ENCODE results near the gene RPL31.

RPL31 gene

DNA sequence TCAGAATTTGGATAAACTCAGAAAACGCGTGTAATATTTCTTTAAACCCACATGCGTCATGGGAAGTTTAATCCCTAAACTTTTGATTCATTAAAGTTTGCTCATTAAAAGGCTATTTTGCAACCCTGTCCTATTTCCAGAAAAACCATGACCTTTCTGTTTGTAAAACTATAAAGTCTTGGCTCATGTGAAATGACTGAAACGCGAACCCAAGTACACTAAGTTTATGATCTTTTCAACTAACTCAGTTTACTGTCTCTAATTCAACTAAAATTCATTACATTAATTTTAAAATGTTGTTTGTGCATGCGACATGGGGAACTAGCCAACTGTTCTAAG, 3.9 kb upstream of the RPL31 start:
- no peak for DNase-seq

DNA sequence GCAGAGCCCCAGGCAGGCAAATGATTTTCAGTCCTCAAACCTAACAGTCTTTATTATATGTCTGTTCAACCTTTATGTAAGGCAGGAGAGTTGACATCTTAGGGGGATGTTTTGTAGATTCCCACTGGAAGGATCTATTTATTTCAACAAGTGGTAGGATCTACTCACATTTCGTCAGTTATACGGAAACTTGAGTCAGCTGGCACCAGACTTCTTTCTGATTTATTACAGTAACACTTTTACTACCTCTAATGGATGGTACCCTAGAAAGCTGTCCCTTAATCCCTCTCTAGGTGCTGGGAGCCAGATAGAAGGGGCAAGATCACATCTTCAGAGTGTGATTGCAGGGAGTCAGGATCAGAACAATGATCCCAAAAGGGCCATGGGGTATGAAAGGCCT, 2.1 kb upstream of the RPL31 start:
- no peak for DNase-seq

DNA sequence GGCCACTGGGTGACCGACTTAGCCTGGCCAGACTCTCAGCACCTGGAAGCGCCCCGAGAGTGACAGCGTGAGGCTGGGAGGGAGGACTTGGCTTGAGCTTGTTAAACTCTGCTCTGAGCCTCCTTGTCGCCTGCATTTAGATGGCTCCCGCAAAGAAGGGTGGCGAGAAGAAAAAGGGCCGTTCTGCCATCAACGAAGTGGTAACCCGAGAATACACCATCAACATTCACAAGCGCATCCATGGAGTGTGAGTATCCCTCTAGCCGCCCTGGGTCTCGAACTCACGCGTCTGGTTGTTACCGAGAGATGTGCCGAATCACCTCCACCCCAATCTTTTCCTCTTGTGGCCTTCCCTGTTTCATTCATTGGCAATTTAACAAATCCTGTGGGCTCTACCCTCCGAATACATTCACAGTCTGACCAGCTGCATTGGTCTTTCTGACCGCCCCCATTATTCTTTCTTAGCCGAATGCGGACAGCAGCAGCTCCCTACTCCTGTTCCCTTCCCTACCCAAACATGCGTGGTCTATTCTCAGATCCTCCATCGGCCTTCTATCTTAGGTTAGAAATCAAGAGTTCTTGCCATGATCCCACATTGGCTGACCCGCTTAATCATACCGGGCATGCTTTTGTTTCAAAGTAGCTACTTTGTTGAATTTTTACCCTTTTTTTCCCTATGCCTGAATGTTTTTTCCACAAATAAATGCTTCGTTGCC, 631 bp downstream of the RPL31 start:
- DNase-seq: no peak

DNA sequence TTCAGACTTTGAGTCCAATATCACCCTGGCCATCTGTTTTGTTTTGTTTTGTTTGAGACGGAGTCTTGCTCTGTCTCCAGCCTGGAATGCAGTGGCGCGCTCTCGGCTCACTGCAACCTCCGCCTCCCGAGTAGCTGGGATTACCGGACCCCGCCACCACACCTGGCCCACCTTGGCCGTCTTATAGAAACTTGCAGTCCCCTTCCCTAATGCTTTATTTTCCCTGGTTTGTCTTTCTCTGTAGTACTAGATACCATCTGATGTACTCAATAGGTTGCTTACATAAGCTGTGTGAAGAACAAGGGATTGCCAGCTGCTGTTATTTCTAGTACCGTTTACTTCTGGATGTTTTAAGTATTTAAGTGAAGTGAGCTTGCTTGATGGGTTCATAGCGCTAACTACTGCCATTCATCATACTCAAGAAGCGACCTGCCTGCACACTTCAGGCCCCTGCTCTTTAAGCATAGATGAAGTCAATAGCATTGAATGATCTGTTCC, 1.2 kb downstream of the RPL31 start:
- no peak for DNase-seq

DNA sequence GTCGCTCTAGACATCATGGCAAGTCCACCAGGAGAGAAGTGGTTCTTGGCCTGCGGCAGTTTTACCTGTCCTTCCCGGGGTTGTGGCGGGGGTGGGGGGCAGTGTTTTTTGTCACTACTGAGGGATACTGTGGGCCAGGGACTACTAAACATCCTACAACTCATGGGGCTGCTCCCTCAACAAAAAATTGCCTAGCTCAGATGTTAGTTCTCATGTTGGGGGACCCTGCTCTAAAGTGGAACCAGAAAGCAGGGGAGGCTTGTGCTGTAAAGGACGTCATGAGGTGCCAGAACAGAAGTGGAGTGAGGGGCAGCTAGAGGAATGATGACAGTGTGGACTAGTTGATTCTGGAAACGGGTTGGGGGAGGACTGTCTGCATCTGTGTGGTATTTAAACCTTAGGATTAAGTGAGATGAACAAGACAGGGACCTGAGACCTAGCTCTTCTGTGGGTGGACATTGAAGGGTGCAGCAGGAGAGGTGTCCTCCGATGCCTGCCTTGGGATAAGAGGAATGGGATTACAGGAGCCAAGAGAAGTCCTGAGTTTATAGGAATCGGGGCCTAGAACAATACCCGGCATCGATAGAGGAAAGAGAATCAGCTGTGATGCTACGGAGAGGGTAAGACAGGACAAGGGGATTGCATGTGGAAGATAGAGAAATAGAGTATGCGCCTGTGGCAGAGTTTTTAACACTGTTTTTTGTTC, 2.7 kb downstream of the RPL31 start:
- DNase-seq: no peak

DNA sequence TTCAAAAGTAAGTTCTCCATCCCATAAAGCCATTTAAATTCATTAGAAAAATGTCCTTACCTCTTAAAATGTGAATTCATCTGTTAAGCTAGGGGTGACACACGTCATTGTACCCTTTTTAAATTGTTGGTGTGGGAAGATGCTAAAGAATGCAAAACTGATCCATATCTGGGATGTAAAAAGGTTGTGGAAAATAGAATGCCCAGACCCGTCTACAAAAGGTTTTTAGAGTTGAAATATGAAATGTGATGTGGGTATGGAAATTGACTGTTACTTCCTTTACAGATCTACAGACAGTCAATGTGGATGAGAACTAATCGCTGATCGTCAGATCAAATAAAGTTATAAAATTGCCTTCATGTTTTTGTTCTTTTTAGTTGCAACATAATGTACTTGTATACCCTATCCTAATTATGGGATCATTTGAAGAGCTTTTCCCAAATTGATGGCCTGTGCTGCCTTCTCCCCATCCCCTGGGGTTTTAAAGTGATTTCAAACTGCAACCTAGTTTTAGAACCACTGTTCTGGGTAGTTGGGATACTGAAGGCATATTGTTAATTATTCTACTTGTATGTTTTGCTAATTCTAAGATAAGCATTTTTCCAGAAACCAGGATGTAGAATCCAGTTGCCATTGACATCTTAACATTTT, 4.1 kb downstream of the RPL31 start:
- DNase-seq: no peak

DNA sequence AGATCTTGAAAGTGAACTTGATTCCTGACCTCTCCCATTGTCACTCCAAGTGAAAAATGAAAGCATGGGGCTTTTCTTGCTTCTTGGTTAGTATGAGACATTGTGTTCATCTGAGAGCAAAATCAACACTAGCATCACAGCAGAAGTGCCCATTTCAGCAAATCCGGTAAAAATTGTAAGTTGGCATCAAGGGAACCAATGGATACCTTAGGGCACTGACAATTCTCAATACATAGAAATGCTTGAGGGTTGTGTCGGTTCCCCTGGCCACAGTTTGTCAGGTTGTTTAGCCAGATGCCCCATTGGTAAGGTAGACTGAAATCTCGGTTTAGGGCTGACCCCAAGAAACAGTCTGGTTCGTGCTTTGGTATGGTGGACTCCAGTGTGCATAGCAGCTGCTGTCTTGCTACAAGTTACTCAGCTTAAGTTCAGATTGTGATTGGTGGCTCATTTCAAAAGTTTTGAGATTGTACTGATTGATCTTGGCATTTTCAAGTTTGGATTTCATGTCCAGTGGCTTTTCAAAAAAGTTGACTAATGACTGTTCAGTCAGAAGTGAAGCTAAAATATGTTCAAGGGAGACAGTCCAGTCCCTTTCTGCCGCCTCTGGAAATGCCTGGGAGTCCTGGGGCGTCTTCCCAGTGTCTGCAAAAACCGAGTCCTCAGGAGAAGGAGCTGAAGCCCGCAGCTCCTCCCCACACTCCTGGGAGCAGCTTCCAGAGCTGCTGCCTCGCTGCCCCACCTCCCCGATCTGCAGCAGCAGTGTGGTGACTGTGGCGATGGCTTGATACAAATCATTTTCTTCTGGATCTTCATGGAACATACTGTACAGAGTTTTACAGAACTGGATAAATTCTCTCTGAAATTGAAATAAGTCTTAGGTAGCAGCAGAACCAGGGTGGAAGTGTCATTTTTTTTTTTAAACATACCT, 5.6 kb downstream of the RPL31 start:
- DNase-seq: no peak

DNA sequence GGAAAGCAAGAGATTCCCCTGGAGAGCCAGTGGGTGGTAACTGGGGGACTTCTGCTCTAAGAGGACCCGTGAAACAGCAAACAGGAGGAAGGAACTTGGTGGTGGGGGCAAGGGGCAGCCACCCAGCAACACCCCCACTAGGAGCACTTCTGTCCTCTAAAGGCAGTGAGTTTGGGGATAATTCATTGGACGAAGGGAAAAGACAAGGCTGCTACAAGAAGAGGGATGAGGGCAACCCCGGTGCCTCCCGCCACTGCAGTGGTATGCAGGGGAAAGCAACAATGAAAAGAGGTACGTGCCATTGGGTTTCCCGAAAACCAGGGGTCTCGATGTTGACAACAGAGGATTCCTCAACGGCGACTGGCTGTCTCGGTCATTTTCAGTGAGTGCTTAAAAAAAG, 9.1 kb downstream of the RPL31 start:
- DNase-seq: no peak

DNA sequence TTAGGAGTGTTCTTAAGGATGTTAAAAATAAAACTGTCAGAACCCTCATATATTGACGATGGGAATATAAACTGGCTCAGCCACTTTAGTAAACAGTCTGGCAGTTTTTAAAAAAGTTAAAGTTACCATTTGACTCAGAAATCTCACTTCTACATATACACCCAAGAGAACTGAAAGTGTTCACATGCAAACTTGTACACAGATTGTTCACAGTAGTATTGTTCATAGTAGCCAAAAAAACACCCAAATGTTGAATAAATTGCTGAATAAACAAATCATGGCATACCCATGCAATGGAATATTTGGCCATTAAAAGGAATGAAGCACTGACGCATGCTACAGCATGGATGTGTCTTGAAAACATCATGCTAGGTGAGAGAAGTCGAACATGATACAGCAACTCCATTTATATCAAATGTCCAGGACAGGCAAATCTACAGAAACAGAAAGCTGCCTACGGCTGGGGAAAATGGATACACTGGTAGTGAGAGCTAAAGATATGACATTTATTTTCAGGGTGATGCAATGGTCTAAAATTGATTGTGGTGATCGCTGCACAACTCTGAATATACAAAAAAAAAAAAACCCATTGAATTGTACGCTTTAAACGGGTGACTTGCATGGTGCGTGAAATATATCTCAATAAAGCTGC, 10.1 kb downstream of the RPL31 start:
- no peak for DNase-seq

DNA sequence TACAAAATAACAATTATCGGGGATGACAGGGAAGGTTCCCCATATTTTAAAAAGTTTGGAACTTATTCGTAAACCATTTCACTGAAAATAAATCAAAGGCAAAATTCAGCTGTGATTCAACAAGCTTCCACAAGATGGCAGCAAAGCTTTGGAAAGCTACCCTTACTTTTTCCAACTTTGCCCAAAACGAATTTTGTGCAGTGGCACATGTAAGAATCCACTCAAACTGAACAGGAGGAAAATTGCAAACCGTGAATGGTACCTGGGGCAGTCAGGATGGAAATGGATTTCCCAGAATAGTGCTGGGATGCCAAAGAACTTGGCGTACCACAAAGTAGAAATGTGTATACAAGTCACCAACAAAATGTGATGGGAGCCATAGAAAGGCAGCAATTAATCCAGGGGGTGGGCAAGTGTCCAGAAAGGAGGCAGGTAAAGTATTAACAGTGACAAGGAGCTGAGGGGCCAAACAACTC, 10.7 kb downstream of the RPL31 start:
- DNase-seq: no peak

DNA sequence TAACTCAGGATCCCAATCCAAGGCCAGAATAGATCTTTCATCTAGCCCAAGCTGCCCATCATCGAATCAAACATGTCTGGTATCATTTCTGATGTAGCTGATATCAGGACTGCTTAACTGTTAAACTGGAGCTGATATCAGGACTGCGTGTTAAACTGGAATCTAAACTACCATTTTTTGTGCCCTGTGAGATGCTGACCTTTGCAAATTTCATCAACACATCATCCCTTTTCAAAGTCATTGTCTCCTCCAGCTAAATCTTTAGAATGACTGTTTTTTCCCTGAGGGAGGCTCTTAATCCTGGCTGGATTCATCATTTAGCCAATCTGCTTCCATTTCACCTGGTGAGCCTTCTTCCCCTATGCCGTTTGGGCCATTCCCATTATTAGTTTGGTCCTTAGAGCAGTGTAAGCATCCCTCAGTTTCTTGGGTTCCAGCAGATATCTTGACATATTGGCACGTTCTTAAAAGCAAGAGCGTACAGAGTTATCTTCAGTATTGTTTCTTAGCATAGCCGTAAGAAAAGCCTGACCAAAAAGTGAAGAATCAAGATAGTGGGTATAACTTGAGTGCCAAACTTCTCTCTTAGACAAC, 12.3 kb downstream of the RPL31 start:
- no peak for DNase-seq

DNA sequence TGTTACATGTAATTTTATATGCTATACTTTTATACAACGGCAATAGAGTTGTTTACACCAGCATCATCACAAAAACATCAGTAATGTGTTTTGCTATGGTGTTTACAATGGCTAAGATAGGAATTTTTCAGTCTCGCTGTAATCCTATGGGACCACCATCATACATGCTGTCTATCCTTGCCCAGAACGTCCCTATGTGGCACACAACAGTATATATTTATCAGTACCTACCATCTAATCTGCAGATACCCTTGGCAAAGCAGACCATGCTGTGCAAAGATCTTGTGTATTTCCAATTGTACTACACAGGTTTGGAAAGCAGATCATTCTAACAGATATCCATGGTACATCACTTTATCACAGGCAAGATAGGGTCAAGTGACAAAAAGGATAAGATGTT, 15.3 kb downstream of the RPL31 start:
- no peak for DNase-seq

DNA sequence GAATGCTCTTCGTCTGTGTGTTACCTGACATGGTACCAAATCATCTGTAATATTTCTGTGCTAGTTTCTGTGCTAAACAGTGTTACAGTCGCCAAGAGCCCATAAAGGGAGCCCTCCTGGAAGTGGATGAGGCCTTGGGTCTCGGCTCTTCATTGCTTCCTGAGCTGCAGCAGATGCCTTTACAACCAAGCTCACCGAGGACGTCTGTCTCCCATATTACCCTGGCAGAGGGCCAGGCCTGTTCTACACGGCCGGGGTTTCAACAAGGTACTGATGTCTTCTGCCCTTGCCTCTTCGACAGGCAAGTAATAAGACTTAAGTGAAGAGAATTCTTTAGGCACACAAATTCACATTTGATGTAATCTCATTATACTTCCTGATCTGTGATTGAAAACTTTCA, 16.8 kb downstream of the RPL31 start:
- no peak for DNase-seq

DNA sequence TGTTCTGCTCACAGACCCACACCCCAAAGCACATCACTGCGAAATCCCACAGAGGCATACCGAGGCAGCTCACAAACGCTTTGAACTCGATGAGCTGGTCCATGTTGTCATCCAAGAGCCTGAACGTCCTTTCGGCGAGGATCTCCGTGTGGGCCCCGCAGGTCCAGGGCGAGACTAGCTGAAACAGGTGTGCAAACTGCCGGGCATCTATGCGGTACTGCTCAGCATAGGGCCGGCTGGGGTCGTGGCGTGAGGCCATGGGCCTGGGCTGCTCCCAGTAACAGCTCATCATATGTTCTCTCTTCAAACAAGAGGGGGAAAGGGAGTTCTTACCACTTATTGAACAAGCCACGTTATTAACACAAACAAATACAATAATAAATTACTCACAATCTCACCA, 20.1 kb downstream of the RPL31 start:
- no peak for DNase-seq

DNA sequence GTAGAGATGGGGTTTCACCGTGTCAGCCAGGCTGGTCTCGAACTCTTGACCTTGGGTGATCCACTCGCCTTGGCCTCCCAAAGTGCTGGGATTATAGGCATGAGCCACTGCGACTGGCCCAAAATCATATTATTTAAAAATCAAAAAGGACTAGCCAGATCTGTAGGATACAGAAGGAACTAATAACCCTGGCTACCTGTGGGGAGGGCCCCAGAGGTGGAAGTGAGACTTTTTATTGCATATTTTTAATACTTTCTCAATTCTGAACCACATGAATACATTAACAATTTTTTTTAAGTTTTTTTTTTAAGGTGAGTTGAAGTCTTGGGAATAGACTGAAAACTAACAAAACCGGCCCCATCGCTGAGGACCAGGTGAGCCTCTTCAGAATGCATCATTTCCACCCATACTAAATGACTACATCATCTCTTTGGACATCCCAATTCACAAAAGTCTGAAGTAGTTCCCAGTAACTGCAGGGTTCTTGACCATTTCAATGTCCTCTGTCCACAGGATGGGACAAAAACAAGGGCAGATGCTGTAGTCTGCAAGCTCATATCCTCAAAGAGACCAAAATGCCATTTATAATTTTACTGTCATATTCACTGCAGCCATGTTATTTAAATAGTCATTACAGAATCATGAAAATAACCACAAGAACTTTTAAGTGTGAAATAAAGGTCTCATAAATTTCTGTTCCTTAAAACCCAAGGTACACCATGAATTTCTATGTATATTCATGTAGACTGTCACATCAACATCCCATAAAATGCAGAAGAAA, 21.4 kb downstream of the RPL31 start:
- DNase-seq: no peak

DNA sequence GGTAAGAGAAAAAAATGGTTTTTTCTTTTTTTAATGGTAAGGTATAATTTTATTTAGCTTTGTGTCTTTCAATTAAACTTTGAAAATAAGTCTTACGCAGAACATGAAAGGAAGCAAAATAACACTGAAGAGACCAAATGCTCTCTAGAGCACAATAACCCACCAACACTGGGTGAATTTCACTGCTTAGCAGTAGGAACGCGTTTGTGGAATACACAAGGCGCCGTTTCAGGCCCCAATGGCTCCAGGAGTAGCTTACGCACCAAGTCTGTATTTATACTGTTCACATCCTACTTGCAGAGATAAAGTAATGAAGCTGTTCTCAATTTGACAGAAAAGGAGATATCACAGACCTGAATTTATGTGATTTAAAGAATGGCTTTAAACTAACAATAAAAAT, 23.5 kb downstream of the RPL31 start:
- DNase-seq: no peak

DNA sequence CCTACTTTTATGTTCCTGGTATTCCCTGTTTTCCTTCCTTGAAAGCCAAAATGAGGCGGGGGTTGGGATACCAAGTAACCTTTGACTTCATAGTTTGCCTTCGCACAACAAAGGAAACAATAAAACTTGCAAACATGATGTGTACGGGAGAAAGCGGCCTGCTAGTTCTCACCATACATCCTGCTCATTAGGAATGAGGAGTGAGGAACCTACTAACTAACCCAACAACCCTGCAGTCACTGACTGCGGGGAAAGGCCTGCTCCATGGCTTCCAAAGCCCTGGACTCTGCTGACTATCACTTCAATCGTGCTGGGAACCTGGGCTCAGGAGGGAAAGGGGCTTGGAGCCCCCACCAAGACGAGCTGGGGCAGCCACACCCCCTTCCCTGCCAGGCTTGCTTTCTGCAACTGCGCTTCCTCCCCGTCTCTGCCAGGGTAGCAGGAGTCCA, 24.2 kb downstream of the RPL31 start:
- no peak for DNase-seq

DNA sequence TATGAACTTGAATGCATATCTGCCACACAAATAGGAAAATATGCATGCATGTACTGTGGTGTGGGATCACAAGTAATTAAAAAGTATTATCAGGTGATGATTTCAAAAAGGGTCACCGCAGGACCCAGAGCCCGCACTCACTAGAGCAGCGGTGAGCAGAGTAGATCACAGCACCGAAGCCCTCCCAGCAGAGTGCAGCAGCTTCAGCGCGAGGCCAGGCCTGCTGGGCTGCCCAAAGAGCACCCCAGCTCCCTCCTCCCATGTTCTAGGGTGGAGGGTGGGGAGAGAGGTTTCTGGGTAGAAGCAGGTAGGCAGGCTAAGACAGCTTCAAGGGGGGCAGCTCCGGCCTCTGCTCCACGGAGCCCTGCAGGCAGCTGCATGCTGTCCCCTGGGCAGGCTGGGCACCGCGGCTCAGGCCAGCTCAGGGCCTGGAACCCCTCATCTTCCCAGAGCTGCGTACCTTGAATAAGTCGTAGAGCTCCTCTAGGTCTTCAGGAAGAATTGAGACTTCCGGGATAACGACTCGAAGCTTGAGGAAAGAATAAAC, 24.9 kb downstream of the RPL31 start:
- no peak for DNase-seq

DNA sequence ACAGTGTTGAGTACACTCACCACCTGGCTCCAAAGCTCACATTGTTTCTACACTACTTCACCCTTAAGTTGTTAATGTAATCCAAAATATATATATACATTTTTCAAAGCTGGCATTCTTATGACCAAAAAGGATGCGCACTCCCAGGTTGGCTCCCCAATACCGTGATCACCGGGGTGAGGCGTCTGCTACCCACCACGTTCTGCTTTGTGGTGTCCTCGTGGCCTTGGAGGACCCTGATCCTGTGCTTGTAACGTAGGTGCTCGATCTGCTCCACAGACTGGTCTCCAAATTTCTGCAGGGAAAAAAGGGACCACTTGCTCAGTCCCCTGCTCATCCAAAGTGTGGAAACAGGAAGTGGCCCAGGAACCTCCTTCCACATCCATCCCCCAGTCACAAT, 25.8 kb downstream of the RPL31 start:
- DNase-seq: no peak

DNA sequence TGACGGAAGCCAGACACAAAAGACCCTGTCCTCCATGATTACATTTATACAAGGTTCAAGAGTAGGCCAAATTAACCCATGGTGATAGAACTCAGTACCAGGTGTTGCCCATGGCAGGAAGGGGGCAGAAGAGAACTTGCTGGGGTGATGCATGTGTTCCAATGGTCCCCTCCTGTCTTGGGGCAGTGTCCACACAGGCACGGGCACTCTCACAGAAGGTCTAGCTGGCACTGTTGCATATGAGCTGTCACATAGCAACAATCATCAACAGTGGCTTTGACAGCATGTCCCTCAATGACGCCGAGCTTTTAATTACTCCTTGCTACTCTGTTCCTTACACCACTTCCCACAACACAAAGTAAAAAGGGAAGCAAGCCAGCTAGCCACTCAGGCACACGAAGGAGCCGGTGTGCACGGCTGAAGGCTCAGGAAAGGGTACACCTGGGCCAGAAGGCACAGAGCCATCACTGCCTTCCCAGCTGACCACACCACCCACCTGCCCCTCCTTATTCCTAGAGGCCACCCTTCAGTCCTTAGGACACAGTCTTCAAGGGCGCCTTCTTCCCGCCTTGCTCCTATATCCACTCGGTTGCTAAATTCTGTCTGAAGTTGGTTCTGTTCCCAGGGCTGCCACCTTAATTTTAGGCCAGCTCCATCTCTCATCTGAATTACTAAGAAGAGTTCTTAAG, 28.9 kb downstream of the RPL31 start:
- no peak for DNase-seq
